ENCODE data around the gene FHIT.

The FHIT gene

DNA sequence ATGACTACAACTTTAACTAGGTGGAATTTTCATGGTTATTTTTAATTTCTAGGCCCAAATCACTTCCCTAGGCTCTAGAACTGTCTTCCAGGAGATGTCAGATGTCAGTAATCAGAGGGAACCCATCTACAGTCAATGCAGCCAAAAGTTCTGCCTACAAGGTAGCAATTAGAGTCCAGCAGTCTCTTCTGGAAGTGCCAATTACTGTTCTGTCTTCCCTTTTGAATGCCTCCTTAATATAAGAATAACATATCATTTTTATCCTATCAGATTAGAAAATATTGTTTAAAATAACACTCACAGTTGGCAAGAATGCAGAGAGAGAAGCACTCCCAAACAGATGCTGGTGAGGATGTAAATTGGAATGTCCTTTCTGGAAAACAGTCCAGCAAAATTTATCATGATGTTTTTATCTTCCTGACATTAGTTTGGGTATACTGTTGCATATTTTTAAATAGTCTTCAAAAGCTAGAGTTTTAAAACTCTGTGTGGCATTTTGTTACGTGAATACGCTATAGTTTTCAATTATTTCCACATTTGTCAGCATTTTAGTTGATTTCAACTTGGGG is 543.7 kb downstream of the FHIT start:
- Histone ChIP-seq H3F3A (ENCODE audit: control insufficient read depth, insufficient read depth) (no peaks in the 10 kb centered on the region), H3K27me3 (ENCODE audit: control insufficient read depth, low read length) (no peaks in the 10 kb centered on the region), H3K79me2 (ENCODE audit: control insufficient read depth, low read length) (no peaks in the 10 kb centered on the region), H3K27ac (ENCODE audit: low read depth, low read length) (no peak overlapping the region), H3K9me2 (replicated peaks; ENCODE audit: control insufficient read depth, low read length) (no peaks in the 10 kb centered on the region), H3K9me3 (ENCODE audit: control insufficient read depth, insufficient read depth, low read length) (no peaks in the 10 kb centered on the region), H3K36me3 (ENCODE audit: control insufficient read depth, low read length) (no peaks in the 10 kb centered on the region), H3K4me2 (ENCODE audit: low read length) (no peak overlapping the region), H3K4me3 (ENCODE audit: low read length) (no peak overlapping the region), H3K4me1 (ENCODE audit: control insufficient read depth, low read length) (no peaks in the 10 kb centered on the region), H4K20me1 (ENCODE audit: control insufficient read depth, insufficient read depth, low read depth, low read length) (no peaks in the 10 kb centered on the region)
- TF ChIP-seq, protein P1, sequence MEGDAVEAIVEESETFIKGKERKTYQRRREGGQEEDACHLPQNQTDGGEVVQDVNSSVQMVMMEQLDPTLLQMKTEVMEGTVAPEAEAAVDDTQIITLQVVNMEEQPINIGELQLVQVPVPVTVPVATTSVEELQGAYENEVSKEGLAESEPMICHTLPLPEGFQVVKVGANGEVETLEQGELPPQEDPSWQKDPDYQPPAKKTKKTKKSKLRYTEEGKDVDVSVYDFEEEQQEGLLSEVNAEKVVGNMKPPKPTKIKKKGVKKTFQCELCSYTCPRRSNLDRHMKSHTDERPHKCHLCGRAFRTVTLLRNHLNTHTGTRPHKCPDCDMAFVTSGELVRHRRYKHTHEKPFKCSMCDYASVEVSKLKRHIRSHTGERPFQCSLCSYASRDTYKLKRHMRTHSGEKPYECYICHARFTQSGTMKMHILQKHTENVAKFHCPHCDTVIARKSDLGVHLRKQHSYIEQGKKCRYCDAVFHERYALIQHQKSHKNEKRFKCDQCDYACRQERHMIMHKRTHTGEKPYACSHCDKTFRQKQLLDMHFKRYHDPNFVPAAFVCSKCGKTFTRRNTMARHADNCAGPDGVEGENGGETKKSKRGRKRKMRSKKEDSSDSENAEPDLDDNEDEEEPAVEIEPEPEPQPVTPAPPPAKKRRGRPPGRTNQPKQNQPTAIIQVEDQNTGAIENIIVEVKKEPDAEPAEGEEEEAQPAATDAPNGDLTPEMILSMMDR (IDR thresholded peaks at IDR 0.05; ENCODE audit: low read depth, low read length, poor library complexity, severe bottlenecking), result no peak
- no peak for TF ChIP-seq EZH2phosphoT487 (IDR thresholded peaks at IDR 0.05; ENCODE audit: borderline replicate concordance, low read length)

- no peaks in the 10 kb centered on the region for H3K27me3 ChIP-seq (ENCODE audit: control insufficient read depth, low read length)
- no peaks in the 10 kb centered on the region for H3K79me2 ChIP-seq (ENCODE audit: control insufficient read depth, low read length)
- TF ChIP-seq EZH2phosphoT487 (IDR thresholded peaks at IDR 0.05; ENCODE audit: borderline replicate concordance, low read length), result no peak
- TF ChIP-seq, protein P1 (IDR thresholded peaks at IDR 0.05; ENCODE audit: low read depth, low read length, poor library complexity, severe bottlenecking), result no peak
- no peaks in the 10 kb centered on the region for H4K20me1 ChIP-seq (ENCODE audit: control insufficient read depth, insufficient read depth, low read depth, low read length)
- H3K9me3 ChIP-seq (ENCODE audit: control insufficient read depth, insufficient read depth, low read length), result no peaks in the 10 kb centered on the region
- H3K36me3 ChIP-seq (ENCODE audit: control insufficient read depth, low read length), result no peaks in the 10 kb centered on the region
- no peak overlapping the region for H3K27ac ChIP-seq (ENCODE audit: low read depth, low read length)
- no peak overlapping the region for H3K4me3 ChIP-seq (ENCODE audit: low read length)
- no peaks in the 10 kb centered on the region for H3F3A ChIP-seq (ENCODE audit: control insufficient read depth, insufficient read depth)
- H3K9me2 ChIP-seq (replicated peaks; ENCODE audit: control insufficient read depth, low read length), result no peaks in the 10 kb centered on the region
- H3K4me2 ChIP-seq (ENCODE audit: low read length), result no peak overlapping the region
- no peaks in the 10 kb centered on the region for H3K4me1 ChIP-seq (ENCODE audit: control insufficient read depth, low read length)
These were observed 547.1 kb downstream of the FHIT start for GRCh38 chr3:60703956-60704736.

- no peaks in the 10 kb centered on the region for H3K9me2 ChIP-seq (replicated peaks; ENCODE audit: control insufficient read depth, low read length)
- no peak overlapping the region for H3K4me2 ChIP-seq (ENCODE audit: low read length)
- no peaks in the 10 kb centered on the region for H4K20me1 ChIP-seq (ENCODE audit: control insufficient read depth, insufficient read depth, low read depth, low read length)
- no peaks in the 10 kb centered on the region for H3K79me2 ChIP-seq (ENCODE audit: control insufficient read depth, low read length)
- H3K27me3 ChIP-seq (ENCODE audit: control insufficient read depth, low read length), result no peaks in the 10 kb centered on the region
- no peak overlapping the region for H3K4me3 ChIP-seq (ENCODE audit: low read length)
- no peaks in the 10 kb centered on the region for H3K9me3 ChIP-seq (ENCODE audit: control insufficient read depth, insufficient read depth, low read length)
- no peaks in the 10 kb centered on the region for H3F3A ChIP-seq (ENCODE audit: control insufficient read depth, insufficient read depth)
- no peaks in the 10 kb centered on the region for H3K36me3 ChIP-seq (ENCODE audit: control insufficient read depth, low read length)
- H3K27ac ChIP-seq (ENCODE audit: low read depth, low read length), result no peak overlapping the region
- no peaks in the 10 kb centered on the region for H3K4me1 ChIP-seq (ENCODE audit: control insufficient read depth, low read length)
- TF ChIP-seq, protein P1 (IDR thresholded peaks at IDR 0.05; ENCODE audit: low read depth, low read length, poor library complexity, severe bottlenecking), result no peak
- TF ChIP-seq EZH2phosphoT487 (IDR thresholded peaks at IDR 0.05; ENCODE audit: borderline replicate concordance, low read length), result no peak
These were observed 548.2 kb downstream of the FHIT start for GRCh38 chr3:60703008-60703407.
